HepG2 (cell line): ENCODE measurements around the gene SEMA4C. TPM values are rescaled to one million over a fixed set of nuclear protein-coding genes. Genes with fewer than 3 reads are reported as not detected.

ENCODE experiments used
- AHDC1 ChIP-seq: sonication (generic); formaldehyde crosslinking; IDR thresholded peaks from 2 replicates; pipeline ENCODE4 v1.5.1; 2020; ENCODE audit warnings: mild to moderate bottlenecking, missing genetic modification reagents, borderline replicate concordance
- PAF1 ChIP-seq: IDR thresholded peaks from 2 replicates; pipeline ENCODE4 v1.6.1; 2016; ENCODE audit warnings: missing genetic modification reagents, missing compliant biosample characterization
- ZBTB21 ChIP-seq: sonication (generic); formaldehyde crosslinking; IDR thresholded peaks from 2 replicates; pipeline ENCODE4 v1.4.0; 2020; ENCODE audit warnings: missing genetic modification reagents
- ZNF598 ChIP-seq: sonication (generic); formaldehyde crosslinking; IDR thresholded peaks from 2 replicates; pipeline ENCODE4 v1.5.1; 2020; ENCODE audit warnings: mild to moderate bottlenecking, missing genetic modification reagents, borderline replicate concordance
- ZSCAN21 ChIP-seq: sonication (generic); formaldehyde crosslinking; IDR thresholded peaks from 2 replicates; pipeline ENCODE4 v1.8.0; 2022; ENCODE audit warnings: mild to moderate bottlenecking, missing genetic modification reagents, moderate library complexity, borderline replicate concordance
- polyA plus RNA-seq, 8 experiments: library from polyadenylated mRNA; depleted of rRNA in 3 of 8; stranded (reverse) in 7 of 8; unstranded in 1 of 8; fragments of >200 nt; fragmentation: Illumina TruSeq in 4 of 8; extraction: Trizol in 4 of 8; gene quantifications; 2 replicates each; pipeline versions ENCODE4 v1.2.1 to v1.2.3, GENCODE V29; 2011 to 2016; ENCODE audit warnings: low read depth in 4 of 8, missing spikeins in 1 of 8, mixed read lengths in 1 of 8; ENCODE audit not compliant: insufficient read depth in 1 of 8
- total RNA-seq, 5 experiments: library from RNA; depleted of rRNA; stranded (reverse); fragments of >200 nt; fragmentation: Illumina TruSeq; extraction: Trizol; gene quantifications; 2 replicates each; pipeline ENCODE4 v1.2.3, GENCODE V29; 2016; ENCODE audit warnings: low read depth in 1 of 5

The SEMA4C gene
- total and polyA plus RNA-seq, 2 of the 13 experiments (the other 11 are each of a cell fraction or from before 2014, with no cell fraction given), result 25.9 to 46.6 TPM

GRCh38 chr2:96887493-96888012 lies 17.7 kb upstream of the SEMA4C start (continued):
- no peak for TF ChIP-seq AHDC1 (CRISPR knock-in tag)
- no peak for TF ChIP-seq ZBTB21 (CRISPR knock-in tag)
- TF ChIP-seq ZSCAN21 (CRISPR knock-in tag), result no peak
- no peak for TF ChIP-seq ZNF598 (CRISPR knock-in tag)
- TF ChIP-seq PAF1 (CRISPR knock-in tag), result no peak
